OCI-LY3 (cell line): ENCODE measurements around the gene LRRC8E.
A peak's percentile ranks its signal among the peaks of the same experiment; 100 is the strongest.

Source experiments
- H2AFZ ChIP-seq: fragments of 200-600, 300-600 bp; shearing (Covaris generic); 2 replicates; pipeline ENCODE4 v1.6.0; 2014; ENCODE audit warnings: antibody characterized with exemption, low read depth, low read length
- H3K27ac ChIP-seq: fragments of 200-600, 300-600 bp; sonication (generic); 2 replicates; pipeline ENCODE4 v1.5.1; 2014; ENCODE audit warnings: mild to moderate bottlenecking, low read length, moderate library complexity, mixed read lengths
- H3K27me3 ChIP-seq: fragments of 200-600, 300-600 bp; sonication (generic); 2 replicates; pipeline ENCODE4 v1.6.1; 2014; ENCODE audit warnings: low read depth, low read length, mixed read lengths
- H3K36me3 ChIP-seq: fragments of 200-600, 300-600 bp; sonication (generic); replicated peaks from 2 replicates; pipeline ENCODE3; 2014; ENCODE audit warnings: low read depth, low read length, mixed read lengths
- H3K4me1 ChIP-seq: fragments of 300-600, 200-600 bp; sonication (generic); 2 replicates; pipeline ENCODE4 v1.6.1; 2014; ENCODE audit warnings: low read length, mixed read lengths
- H3K4me2 ChIP-seq: fragments of 200-600, 300-600 bp; sonication (generic); 2 replicates; pipeline ENCODE4 v1.6.1; 2014; ENCODE audit warnings: low read length, mixed read lengths
- H3K4me3 ChIP-seq: fragments of 300-600, 200-600 bp; sonication (generic); 2 replicates; pipeline ENCODE4 v1.5.1; 2014; ENCODE audit warnings: antibody characterized with exemption, mild to moderate bottlenecking, low read length, moderate library complexity
- H3K79me2 ChIP-seq: fragments of 300-600, 200-600 bp; shearing (Covaris generic); 2 replicates; pipeline ENCODE4 v1.6.1; 2014; ENCODE audit warnings: mild to moderate bottlenecking, low read length, mixed read lengths
- H3K9ac ChIP-seq: fragments of 300-600, 200-600 bp; shearing (Covaris generic); 2 replicates; pipeline ENCODE4 v1.6.0; 2014; ENCODE audit warnings: mild to moderate bottlenecking, low read length, moderate library complexity
- H3K9me3 ChIP-seq: fragments of 200-600, 300-600 bp; shearing (Covaris generic); 2 replicates; pipeline ENCODE4 v1.6.1; 2014; ENCODE audit warnings: low read length, mixed read lengths; ENCODE audit not compliant: insufficient read depth
- H4K20me1 ChIP-seq: fragments of 200-600, 300-600 bp; sonication (generic); 2 replicates; pipeline ENCODE4 v1.6.1; 2016; ENCODE audit warnings: low read length, mixed read lengths; ENCODE audit not compliant: insufficient read depth
- EZH2phosphoT487 ChIP-seq: fragments of 200-600 bp; shearing (Covaris generic); IDR thresholded peaks from 2 replicates; pipeline ENCODE4 v1.6.1; 2018; ENCODE audit warnings: antibody characterized with exemption, mixed run types, low read depth
- TF ChIP-seq, protein P1 (sequence below): fragments of 200-600, 300-600 bp; sonication (generic); IDR thresholded peaks from 2 replicates; pipeline ENCODE4 v1.5.1; 2014; ENCODE audit warnings: antibody characterized with exemption, low read length, low read depth

LRRC8E gene

GRCh38 chr19:7855426-7856108, 32.7 kb upstream of the LRRC8E start:
- no peak overlapping the region for H3K4me3 ChIP-seq
- H3K36me3 ChIP-seq, result no peaks in the 10 kb centered on the region
- H3K9ac ChIP-seq, result no peak overlapping the region
- peaks cover 5% of the 10 kb centered on the region; the same call in 1 of the 2 replicates for H3K4me1 ChIP-seq
- H3K4me2 ChIP-seq, result no peak overlapping the region
- no peak overlapping the region for H2AFZ ChIP-seq
- H3K27me3 ChIP-seq, result peaks cover 11% of the 10 kb centered on the region; the same call in 1 of the 2 replicates
- H4K20me1 ChIP-seq, result no peaks in the 10 kb centered on the region
- no peak for TF ChIP-seq EZH2phosphoT487
- TF ChIP-seq, protein P1, sequence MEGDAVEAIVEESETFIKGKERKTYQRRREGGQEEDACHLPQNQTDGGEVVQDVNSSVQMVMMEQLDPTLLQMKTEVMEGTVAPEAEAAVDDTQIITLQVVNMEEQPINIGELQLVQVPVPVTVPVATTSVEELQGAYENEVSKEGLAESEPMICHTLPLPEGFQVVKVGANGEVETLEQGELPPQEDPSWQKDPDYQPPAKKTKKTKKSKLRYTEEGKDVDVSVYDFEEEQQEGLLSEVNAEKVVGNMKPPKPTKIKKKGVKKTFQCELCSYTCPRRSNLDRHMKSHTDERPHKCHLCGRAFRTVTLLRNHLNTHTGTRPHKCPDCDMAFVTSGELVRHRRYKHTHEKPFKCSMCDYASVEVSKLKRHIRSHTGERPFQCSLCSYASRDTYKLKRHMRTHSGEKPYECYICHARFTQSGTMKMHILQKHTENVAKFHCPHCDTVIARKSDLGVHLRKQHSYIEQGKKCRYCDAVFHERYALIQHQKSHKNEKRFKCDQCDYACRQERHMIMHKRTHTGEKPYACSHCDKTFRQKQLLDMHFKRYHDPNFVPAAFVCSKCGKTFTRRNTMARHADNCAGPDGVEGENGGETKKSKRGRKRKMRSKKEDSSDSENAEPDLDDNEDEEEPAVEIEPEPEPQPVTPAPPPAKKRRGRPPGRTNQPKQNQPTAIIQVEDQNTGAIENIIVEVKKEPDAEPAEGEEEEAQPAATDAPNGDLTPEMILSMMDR, result no peak
- H3K79me2 ChIP-seq, result no peaks in the 10 kb centered on the region
- no peak overlapping the region for H3K27ac ChIP-seq
- no peaks in the 10 kb centered on the region for H3K9me3 ChIP-seq

- Histone ChIP-seq H2AFZ (no peak overlapping the region), H3K4me3 (no peak overlapping the region), H3K79me2 (no peaks in the 10 kb centered on the region), H3K4me2 (no peak overlapping the region), H3K9ac (no peak overlapping the region), H3K9me3 (no peaks in the 10 kb centered on the region), H3K27ac (no peak overlapping the region), H3K4me1 (peaks cover 5% of the 10 kb centered on the region; the same call in 1 of the 2 replicates), H3K36me3 (no peaks in the 10 kb centered on the region), H4K20me1 (no peaks in the 10 kb centered on the region), H3K27me3 (peaks cover 11% of the 10 kb centered on the region; the same call in 1 of the 2 replicates)
- TF ChIP-seq, protein P1, result no peak
- TF ChIP-seq EZH2phosphoT487, result no peak
Measured at GRCh38 chr19:7856109-7856591, 32.2 kb upstream of the LRRC8E start.

- no peaks in the 10 kb centered on the region for H4K20me1 ChIP-seq
- TF ChIP-seq EZH2phosphoT487, result no peak
- TF ChIP-seq, protein P1, result no peak
- no peaks in the 10 kb centered on the region for H3K79me2 ChIP-seq
- no peaks in the 10 kb centered on the region for H3K9me3 ChIP-seq
- peaks cover 5% of the 10 kb centered on the region; the same call in 1 of the 2 replicates for H3K4me1 ChIP-seq
- H2AFZ ChIP-seq, result no peak overlapping the region
- H3K27me3 ChIP-seq, result peaks cover 11% of the 10 kb centered on the region; the same call in 1 of the 2 replicates
- no peak overlapping the region for H3K4me2 ChIP-seq
- H3K27ac ChIP-seq, result no peak overlapping the region
- no peaks in the 10 kb centered on the region for H3K36me3 ChIP-seq
- H3K9ac ChIP-seq, result no peak overlapping the region
- no peak overlapping the region for H3K4me3 ChIP-seq
Measured at GRCh38 chr19:7856679-7857663, 31.3 kb upstream of the LRRC8E start.

DNA sequence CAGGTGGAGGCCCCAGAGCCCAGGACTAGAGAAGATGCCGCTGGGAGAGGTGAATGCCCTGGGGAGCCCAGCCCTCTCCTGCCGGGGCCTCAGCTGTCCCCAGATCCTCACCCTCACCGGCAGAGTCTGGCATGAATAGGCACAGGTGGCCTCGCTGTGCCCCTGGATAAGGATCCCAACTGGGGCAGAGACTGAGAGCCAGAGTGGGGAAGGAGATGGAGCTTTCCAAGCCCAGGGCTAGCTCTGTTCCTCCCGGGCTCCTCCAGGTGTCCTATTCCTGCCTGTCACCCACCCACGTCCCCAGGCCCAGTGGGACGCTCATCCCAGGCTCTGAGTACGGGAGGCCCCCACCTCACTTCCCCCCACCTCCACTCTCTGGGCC, 30.6 kb upstream of the LRRC8E start:
- H3K27me3 ChIP-seq, result peaks cover 11% of the 10 kb centered on the region; the same call in 1 of the 2 replicates
- H3K4me2 ChIP-seq, result peak overlapping the region; percentile 87
- peak overlapping the region; percentile 74 for H3K4me3 ChIP-seq
- no peaks in the 10 kb centered on the region for H3K79me2 ChIP-seq
- no peak overlapping the region for H3K27ac ChIP-seq
- H4K20me1 ChIP-seq, result no peaks in the 10 kb centered on the region
- peak overlapping the region; percentile 73; the same call in 1 of the 2 replicates for H2AFZ ChIP-seq
- H3K4me1 ChIP-seq, result peaks cover 5% of the 10 kb centered on the region; the same call in 1 of the 2 replicates
- H3K36me3 ChIP-seq, result no peaks in the 10 kb centered on the region
- no peak for TF ChIP-seq EZH2phosphoT487
- TF ChIP-seq, protein P1, result no peak
- 0 out of 2 replicates have a peak overlapping the region, but pooled peaks have one; percentile 38 for H3K9ac ChIP-seq
- H3K9me3 ChIP-seq, result no peaks in the 10 kb centered on the region
